GM19023 (cell line): ENCODE results near the gene MAL.
A peak's percentile ranks its signal among the peaks of the same experiment; 100 is the strongest.

Experiments used
- ATAC-seq: cut with Tn5 transposase; IDR thresholded peaks from one replicate; pipeline ENCODE4 v1.9.1; 2021; ENCODE audit warnings: mild to moderate bottlenecking, moderate library complexity; ENCODE audit not compliant: unreplicated experiment

The MAL gene

DNA sequence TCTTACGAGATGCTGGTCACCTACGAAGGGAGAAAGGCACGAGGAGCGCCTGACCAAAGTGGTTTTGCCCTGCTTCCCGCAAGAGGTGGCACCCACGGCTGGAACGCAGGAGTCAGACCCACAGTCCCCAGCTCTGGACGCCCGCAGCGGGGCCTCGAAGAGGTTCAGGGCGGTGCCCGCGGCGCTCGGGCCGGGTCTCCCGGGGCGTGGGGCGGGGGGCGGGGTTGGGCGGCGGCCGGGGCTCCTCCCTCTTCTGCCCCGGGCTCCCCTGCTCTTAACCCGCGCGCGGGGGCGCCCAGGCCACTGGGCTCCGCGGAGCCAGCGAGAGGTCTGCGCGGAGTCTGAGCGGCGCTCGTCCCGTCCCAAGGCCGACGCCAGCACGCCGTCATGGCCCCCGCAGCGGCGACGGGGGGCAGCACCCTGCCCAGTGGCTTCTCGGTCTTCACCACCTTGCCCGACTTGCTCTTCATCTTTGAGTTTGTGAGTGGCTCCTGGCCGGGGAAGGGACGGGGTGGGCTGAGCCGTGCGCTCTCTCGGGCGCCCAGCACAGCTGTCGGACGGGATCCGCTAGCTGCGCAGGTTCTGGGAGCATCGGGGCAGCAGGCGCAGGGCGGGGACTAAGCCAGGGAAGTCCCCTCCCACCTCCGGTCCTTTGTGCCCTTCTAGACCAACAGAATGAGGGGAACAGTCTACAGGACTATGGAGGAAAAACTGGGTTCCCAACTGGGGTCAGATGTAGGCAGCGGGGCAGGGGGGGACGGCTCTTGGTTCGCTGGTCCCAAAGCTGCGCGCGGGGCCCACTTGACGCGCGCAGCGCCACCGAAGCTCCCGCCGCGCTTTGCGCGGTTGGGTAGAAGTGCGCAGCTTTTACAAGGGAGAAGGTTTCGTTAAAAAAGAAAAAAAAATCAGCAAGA, at the start of gene MAL:
TSS of gene MAL (plus strand) at position 303 of the 914 bp plus-strand sequence. CDS start at position 388, 85 bp downstream.
- peak; percentile 44 for ATAC-seq

DNA sequence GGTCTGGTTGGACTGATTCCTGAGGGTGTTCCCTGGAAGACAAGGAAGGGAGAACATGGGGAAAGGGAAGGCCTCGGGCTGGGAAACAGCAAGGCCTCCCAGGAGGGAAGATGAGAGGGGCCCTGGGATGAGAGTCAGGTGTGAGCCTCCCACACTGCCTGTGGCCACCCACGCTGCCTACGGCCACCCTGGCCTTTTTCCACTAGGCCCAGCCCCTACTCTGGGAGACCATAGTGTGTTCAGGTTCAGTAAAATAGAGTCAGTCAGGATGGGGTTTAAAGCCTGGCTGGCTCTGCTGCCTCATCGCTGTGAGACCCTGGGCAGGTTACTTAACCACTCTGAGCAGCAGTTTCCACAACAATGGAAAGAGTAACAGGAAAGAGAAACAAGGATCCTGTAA, 47.7 kb upstream of the MAL start:
- ATAC-seq, result no peak

GRCh38 chr2:94978917-94979316, 46.6 kb upstream of the MAL start:
- no peak for ATAC-seq

DNA sequence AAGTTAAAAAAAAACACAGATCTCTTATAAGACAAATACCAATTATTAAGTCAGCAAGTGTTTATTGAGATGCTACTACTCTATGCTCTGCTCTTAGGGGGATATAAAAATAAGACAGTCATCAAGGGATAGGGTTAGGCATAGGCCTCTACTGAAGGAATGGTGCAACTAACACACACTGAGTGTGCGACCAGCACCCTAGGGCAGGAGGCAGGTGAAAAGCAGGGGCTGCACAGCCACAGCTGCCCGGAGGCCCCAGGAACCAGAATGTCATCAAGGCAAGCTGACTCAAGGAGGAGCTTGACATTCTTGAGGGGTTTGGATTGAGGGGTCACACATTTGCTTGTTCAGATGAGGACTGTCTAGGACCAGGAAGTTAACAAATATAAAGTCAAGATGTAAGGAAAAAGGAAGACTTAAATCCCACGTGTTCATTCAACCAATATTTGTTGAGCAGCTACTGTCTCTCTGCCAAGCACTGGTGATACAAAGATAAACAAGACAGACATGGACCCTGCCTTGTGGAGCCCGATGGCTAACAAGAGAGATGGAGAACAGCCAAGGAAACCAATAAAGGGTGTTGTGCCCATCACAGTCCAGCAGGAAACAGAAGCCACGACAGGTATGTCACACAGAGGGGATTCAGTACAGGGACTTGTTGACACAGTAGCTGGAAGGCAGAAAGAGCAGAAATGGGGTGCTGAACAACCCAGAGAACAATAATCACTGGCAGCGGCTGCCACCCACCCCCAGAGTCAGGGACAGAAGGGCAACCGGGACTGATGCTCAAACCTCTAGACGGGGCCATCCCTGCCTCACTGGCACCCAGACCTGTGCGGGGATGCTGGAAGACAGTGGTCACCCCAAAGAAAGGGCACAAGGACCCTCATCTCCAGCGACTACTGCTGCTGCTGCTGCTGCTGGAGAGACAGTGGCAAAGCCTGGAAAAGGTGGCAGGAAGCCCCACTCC, 45.8 kb upstream of the MAL start:
- ATAC-seq, result no peak

- no peak for ATAC-seq
These were observed 45.1 kb upstream of the MAL start for GRCh38 chr2:94980406-94980805.

DNA sequence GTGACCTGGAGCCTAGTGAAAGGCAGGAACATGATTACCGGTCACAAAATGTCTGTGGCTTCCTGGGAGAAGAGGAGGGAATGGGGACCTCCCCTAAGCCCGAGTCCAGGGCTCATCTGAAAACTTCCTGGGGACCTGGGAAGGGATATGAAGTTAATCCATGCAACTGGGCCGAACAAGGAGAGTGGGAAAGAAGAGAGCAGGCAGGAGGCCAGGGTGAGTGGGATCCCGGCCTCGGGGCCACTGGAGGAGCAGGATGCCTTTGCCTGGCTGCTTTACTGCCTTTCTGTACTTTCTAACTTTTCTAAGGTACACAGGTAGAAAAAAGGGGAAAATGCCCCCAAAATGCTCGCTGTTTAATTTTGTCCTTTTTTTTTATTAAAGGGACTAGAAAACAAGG, 43.4 kb upstream of the MAL start:
- ATAC-seq, result no peak

DNA sequence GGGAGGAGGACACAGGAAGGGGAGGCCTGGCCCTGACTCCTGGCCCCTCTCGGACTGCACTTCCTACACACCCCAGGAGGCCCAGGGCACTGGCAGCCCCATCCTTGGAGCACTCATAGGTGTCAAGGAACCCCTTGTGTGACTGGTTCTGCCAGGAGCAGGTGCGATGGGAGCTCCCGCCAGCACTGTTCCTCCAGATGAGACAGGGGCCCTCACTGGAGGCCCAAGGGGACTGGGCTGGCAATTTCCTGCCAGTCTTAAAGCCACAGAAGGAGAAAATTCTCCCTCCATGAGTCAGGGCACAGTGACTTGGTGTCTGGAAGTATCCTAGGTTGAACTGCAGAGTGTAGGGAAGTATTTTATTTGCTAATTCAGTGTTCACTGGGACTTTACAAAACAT, 42.8 kb upstream of the MAL start:
- no peak for ATAC-seq

DNA sequence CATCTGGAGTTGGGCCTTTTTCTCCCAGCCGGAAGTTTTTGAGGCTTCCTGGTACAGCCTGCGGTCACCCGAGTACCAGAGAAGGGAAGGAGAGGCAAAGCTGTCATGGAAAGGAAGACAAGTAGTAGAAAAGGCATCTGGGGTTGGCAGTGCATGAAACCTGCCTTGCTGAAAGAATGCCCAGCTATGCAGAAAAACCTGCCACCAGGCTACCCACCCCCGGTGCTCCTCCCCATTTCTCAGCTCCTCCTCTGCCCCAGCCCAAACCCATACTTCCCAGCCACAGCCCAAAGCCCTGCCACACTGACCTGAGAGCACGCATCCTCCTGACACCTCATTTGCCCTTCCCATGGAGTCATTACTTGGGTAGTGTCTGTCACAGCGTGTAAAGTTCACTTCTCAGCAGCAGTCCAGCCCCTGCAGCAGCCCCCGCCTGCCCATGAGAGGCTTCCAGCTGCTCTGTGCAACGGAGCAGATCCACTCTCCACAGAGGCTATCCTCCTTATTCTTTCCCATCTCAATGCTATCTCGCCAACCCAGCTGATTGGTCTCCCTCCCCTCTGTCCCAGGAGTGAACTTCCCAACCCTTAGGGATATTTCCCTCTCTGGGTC, 40.4 kb upstream of the MAL start:
- no peak for ATAC-seq

DNA sequence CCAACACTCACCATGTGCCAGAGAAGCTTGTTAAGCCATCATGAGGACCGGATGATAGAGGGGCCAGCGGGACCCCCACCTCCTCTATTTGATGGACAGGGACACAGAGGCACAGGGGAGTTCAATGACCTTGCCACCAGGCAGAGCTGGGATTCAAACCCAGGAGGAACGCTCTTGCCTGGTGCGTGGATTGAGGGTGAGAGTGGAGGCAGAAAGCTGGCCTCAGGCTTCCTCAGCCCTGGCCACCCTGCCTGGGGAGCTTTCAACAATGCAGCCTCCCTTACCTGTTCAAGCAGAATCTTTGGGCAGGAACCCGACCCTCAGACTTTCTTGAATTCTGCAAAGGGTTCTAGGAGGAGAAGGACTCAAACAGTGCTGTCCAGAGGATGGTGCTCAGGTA, 39.9 kb upstream of the MAL start:
- no peak for ATAC-seq

GRCh38 chr2:94986392-94986963, 39.0 kb upstream of the MAL start:
- ATAC-seq, result peak; percentile 85

DNA sequence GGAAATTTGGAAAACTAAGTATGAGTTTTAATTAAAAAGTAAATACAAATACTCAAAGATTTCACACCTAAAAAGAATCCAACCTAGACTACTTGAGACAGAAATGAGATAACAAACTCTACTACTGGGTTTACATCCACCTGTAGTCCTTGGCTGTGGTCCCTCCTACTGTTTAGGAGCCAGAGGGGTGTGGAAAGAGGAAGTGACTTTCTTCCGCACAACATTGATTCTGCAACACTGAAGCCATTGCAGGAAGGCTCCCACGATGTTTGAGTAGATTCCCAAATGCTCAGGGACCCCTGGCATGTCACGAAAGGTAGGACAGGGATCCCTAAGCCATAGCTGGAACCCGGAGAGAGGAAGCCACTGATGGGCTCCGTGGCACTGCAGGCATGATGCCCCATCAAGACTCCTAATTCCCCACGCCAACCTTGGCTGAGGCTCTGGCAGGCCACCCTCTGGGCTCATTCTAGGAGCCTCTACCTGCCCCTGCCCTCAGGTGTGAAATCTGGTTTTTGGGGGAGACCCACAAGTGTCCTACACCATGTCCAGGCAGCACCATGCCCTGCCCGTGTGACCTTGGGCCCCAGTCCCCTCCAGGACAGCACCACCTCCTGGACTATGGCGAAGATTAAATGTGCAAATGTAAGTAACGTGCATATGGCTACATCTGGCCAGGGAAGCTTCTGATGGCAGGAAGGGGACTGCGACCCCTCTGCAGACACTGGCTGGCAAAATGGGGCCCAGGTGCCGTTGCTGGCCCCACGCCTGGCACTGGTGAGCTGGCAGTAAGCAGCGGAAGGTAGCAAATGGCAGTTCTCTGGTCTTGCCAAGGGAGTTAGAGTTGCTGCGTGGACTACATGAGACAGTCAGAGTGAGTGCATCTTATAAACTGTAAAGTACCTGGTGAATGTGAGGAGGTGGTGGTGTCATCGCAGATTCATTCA, 38.2 kb upstream of the MAL start:
- no peak for ATAC-seq

DNA sequence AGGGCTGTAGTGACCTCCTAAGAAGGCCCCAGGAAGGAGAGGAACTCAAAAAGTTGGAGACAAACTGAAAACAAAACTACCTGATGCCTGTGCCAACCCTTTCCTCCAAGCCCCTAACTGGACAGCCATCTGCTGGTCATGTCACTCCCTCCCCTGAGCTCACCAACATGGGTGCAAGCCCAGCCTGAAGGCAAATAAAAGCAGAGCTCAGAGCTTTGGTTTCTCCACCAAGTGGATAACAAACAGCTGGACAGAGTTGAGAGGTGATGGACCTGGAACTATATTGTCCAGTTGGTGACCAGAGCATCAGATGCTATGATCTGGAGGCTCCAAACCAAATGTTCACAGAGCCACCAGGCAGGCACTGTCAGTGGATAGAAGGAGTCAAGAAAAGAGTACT, 34.6 kb upstream of the MAL start:
- ATAC-seq, result no peak

- ATAC-seq, result no peak
These were observed 33.1 kb upstream of the MAL start for GRCh38 chr2:94992360-94992759.

GRCh38 chr2:94993176-94994062, 32.1 kb upstream of the MAL start:
- no peak for ATAC-seq

DNA sequence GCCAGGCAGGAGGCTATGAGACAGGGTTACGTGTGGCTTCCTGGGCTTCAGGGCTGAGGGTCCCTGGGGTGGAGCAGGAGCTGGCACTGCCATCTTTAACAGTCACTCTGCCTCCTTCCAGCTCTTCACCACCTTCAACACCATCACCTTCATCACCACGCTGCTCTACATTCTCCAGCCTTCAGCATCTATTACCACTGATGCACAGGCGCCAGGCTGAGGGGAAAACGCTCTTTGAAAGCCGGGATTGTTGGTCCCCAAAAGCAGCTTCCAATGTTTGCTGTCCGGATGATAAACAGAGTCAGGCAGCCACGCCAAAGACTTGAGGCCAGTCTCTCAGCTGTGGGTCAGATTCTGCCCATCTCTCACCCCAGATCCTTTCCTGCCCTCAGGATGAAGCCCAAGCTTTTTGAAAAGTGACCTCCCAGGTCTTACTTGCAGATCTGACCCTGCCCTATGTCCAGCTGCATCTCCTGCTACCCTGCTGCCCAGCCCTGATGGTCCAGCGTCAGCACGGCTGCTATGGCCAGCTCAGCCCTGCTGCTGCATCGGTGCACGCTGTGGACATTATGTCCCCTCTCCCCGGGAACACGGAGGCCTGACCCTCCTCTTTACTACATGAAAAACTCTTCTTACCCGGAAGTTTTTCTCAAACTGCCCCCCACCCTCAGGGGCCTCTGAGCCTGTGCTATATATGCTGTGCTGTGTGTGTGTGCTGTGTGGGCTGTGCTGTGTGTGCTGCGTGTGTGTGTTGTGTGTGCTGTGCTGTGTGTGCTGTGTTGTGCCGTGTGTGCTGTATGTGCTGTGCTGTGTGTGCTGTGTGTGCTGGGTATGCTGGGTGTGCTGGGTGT, 31.2 kb upstream of the MAL start:
- no peak for ATAC-seq

DNA sequence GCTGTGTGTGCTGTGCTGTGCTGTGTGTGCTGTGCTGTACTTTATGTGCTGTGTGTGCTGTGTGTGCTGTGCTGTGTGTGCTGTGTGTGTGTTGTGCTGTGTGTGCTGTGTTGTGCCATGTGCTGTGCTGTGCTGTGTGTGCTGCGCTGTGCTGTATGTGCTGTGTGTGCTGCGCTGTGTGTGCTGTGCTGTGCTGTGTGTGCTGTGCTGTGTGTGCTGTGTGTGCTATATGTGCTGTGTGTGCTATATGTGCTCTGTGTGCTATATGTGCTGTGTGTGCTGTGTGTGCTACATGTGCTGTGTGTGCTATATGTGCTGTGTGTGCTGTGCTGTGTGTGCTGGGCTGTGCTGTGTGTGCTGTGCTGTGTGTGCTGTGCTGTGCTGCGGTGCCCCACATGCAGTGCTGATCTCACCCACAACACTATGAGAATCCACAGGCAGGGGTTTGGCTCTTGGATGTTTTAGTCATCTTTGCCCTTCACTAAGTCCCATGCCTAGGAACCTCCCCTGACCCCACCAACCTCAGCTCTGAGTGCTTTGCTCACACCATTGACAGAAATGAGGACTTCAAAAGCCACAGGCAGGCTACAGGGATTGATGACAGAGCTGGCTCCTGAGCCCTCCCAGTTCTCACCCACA, 30.5 kb upstream of the MAL start:
- ATAC-seq, result no peak

DNA sequence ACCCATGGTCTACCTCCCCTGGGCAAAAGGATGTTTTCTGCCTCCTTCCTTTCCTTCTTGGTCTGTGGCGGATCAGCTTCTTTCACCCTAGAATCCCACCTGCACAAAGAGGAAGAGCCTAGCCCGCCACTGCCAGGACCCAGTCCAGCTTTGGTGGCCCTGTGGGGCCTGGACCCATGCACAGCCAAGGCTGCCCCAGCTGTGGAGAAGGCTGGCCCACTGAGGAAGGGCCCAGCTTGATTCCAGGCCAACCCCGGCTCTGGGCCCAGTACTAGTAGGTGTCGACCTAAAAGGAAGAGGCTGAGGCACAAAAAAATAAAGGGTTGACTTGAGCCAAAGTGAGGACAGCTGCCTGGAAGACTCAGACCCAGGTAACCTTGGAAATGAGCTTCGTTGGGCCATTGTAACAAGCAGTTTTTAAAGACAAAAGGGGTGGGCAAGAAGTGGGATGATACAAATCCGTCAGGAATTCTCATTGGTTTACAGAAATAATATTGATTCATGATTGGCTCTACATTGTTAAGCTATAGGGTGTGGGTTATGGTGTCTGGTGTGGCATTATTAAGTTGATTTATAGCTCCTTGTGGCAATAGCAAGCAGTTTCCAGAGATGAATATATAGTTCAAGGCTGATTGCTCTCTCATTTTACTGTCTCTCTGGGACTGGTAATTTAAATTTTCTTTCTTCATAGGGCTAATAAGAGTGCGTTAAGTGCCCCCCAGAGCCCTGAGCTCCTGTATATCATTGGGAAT, 29.8 kb upstream of the MAL start:
- no peak for ATAC-seq
